DOHH2 (cell line): ENCODE measurements around the gene KDM4D.
"Not testable (repeated sequence)": the region's sequence is repeated elsewhere in the genome, so short reads cannot be mapped to it uniquely, and the experiment has no call there.

Experiments used
- EZH2phosphoT487 ChIP-seq: fragments of 200-600 bp; sonication (generic); IDR thresholded peaks from 2 replicates; pipeline ENCODE4 v1.6.1; 2017; ENCODE audit warnings: borderline replicate concordance, mild to moderate bottlenecking, antibody characterized with exemption, low read length, moderate library complexity, mixed read lengths
- TF ChIP-seq, protein P1 (sequence below): fragments of 200-600 bp; sonication (generic); IDR thresholded peaks from one replicate; pipeline ENCODE4 v1.5.1; 2014; ENCODE audit warnings: antibody characterized with exemption, mild to moderate bottlenecking, low read depth, low read length; ENCODE audit not compliant: poor library complexity, severe bottlenecking

- TF ChIP-seq, protein P1, sequence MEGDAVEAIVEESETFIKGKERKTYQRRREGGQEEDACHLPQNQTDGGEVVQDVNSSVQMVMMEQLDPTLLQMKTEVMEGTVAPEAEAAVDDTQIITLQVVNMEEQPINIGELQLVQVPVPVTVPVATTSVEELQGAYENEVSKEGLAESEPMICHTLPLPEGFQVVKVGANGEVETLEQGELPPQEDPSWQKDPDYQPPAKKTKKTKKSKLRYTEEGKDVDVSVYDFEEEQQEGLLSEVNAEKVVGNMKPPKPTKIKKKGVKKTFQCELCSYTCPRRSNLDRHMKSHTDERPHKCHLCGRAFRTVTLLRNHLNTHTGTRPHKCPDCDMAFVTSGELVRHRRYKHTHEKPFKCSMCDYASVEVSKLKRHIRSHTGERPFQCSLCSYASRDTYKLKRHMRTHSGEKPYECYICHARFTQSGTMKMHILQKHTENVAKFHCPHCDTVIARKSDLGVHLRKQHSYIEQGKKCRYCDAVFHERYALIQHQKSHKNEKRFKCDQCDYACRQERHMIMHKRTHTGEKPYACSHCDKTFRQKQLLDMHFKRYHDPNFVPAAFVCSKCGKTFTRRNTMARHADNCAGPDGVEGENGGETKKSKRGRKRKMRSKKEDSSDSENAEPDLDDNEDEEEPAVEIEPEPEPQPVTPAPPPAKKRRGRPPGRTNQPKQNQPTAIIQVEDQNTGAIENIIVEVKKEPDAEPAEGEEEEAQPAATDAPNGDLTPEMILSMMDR = not testable (repeated sequence)
- TF ChIP-seq EZH2phosphoT487 = not testable (repeated sequence)
Observed at GRCh38 chr11:94932072-94932471, 41.4 kb upstream of the KDM4D start.
